ENCODE data around the gene ADARB2. TPM values are rescaled to one million over a fixed set of nuclear protein-coding genes. Genes with fewer than 3 reads are reported as not detected.
"Not testable (repeated sequence)": the region's sequence is repeated elsewhere in the genome, so short reads cannot be mapped to it uniquely, and the experiment has no call there.

The ADARB2 gene
- total RNA-seq, 2 donors from 2014 or later = 8.0 to 12.2 TPM

GRCh38 chr10:1229116-1229515 lies 508.2 kb downstream of the ADARB2 start:
- Histone ChIP-seq H3K36me3 (replicated peaks in 1 of 2; ENCODE audit: insufficient read depth in 1 of 2, low read depth in 2 of 2) (no peaks in the 10 kb centered on the region), H3K4me1 (no peaks in the 10 kb centered on the region), H3K4me3 (no peak overlapping the region), H3K27ac (no peak overlapping the region), H3K27me3 (no peaks in the 10 kb centered on the region), H3K9me3 (no peaks in the 10 kb centered on the region)
- intact Hi-C loops (cut with DNase I) = no loop called here
- 59 to 79% methylated on average over 3 of the region's 3 CpGs for WGBS, 2 donors
- TF ChIP-seq CTCF (IDR thresholded peaks at IDR 0.05) = no peak
- TF ChIP-seq POLR2A (IDR thresholded peaks at IDR 0.05) = no peak
- no peak for DNase-seq
- ATAC-seq = no peak

- Histone ChIP-seq H3K36me3 (replicated peaks in 1 of 2; ENCODE audit: insufficient read depth in 1 of 2, low read depth in 2 of 2) (no peaks in the 10 kb centered on the region), H3K4me3 (no peak overlapping the region), H3K27me3 (no peaks in the 10 kb centered on the region), H3K4me1 (no peaks in the 10 kb centered on the region), H3K9me3 (no peaks in the 10 kb centered on the region), H3K27ac (no peak overlapping the region)
- no peak for DNase-seq
- ATAC-seq = no peak
- intact Hi-C loops (cut with DNase I) = no loop called here
- WGBS, 2 donors = 69 to 80% methylated on average over 8 to 14 of the region's 14 CpGs
- TF ChIP-seq POLR2A (IDR thresholded peaks at IDR 0.05) = no peak
- no peak for TF ChIP-seq CTCF (IDR thresholded peaks at IDR 0.05)
Observed at GRCh38 chr10:1228467-1228975, 508.8 kb downstream of the ADARB2 start.

- Histone ChIP-seq H3K9me3 (no peaks in the 10 kb centered on the region), H3K4me1 (no peaks in the 10 kb centered on the region), H3K4me3 (no peak overlapping the region), H3K27me3 (no peaks in the 10 kb centered on the region), H3K27ac (no peak overlapping the region), H3K36me3 (replicated peaks in 1 of 2; ENCODE audit: insufficient read depth in 1 of 2, low read depth in 2 of 2) (no peaks in the 10 kb centered on the region)
- no peak for DNase-seq
- WGBS, 2 donors = 45 to 47% methylated on average over 9 of the region's 9 CpGs
- TF ChIP-seq POLR2A (IDR thresholded peaks at IDR 0.05) = no peak
- TF ChIP-seq CTCF (IDR thresholded peaks at IDR 0.05) = no peak
- intact Hi-C loops (cut with DNase I) = no loop called here
- no peak for ATAC-seq
Observed at GRCh38 chr10:1227510-1228402, 509.6 kb downstream of the ADARB2 start.

- H3K27ac ChIP-seq; ATAC-seq; H3K36me3 ChIP-seq (replicated peaks in 1 of 2; ENCODE audit: insufficient read depth in 1 of 2, low read depth in 2 of 2); DNase-seq; H3K4me1 ChIP-seq; intact Hi-C loops (cut with DNase I); H3K27me3 ChIP-seq; H3K4me3 ChIP-seq; H3K9me3 ChIP-seq: not testable (repeated sequence)
- WGBS, 2 donors = 21 to 25% methylated on average over 5 to 8 of the region's 8 CpGs
Observed at GRCh38 chr10:1226907-1227306, 510.4 kb downstream of the ADARB2 start.

GRCh38 chr10:1219874-1220273 lies 517.5 kb downstream of the ADARB2 start:
- H3K36me3 ChIP-seq (replicated peaks in 1 of 2; ENCODE audit: insufficient read depth in 1 of 2, low read depth in 2 of 2); DNase-seq; H3K27me3 ChIP-seq; H3K27ac ChIP-seq; ATAC-seq; intact Hi-C loops (cut with DNase I); H3K4me1 ChIP-seq; H3K9me3 ChIP-seq; H3K4me3 ChIP-seq: not testable (repeated sequence)
- 0 to 2% methylated on average over 1 of the region's 1 CpG for WGBS, 2 donors
